H1 (cell line): ENCODE measurements around the gene CPSF2. TPM values are rescaled to one million over a fixed set of nuclear protein-coding genes. Genes with fewer than 3 reads are reported as not detected.

Experiments
- CTCF ChIA-PET: fragments of 300-600 bp; sonication (Branson Sonifier 250); formaldehyde crosslinking; loops from one replicate; lab custom pipeline; 2021; ENCODE audit not compliant: partially characterized antibody; lab: Charles Lee
- POLR2A ChIA-PET: fragments of 300-600 bp; sonication (Branson Sonifier 250); formaldehyde crosslinking; loops from one replicate; lab custom pipeline; 2021; ENCODE audit warnings: inconsistent platforms; ENCODE audit not compliant: partially characterized antibody; lab: Charles Lee
- DNase-seq, 2 experiments: peaks; one replicate each; pipeline versions ENCODE4 v3.0.0 to v3.0.0-alpha.2; 2010 to 2022; ENCODE audit warnings: low spot score in 2 of 2, low read depth in 1 of 2, mixed read lengths in 1 of 2
- FAIRE-seq: peaks from 2 replicates; lab custom pipeline; 2011; peaks lifted over from hg19 to GRCh38; lab: Jason Lieb, UNC
- H2AFZ ChIP-seq: 2 replicates; pipeline ENCODE4 v1.8.1; 2012; ENCODE audit warnings: low read length, inconsistent platforms
- H2AK5ac ChIP-seq: 2 replicates; pipeline ENCODE4 v1.6.1; 2013; ENCODE audit warnings: low read depth, low read length
- H2BK120ac ChIP-seq: replicated peaks from 2 replicates; pipeline ENCODE3; 2013; ENCODE audit warnings: low read depth, low read length, inconsistent platforms
- H2BK12ac ChIP-seq: 2 replicates; pipeline ENCODE4 v1.6.1; 2013; ENCODE audit warnings: low read depth, low read length
- H2BK15ac ChIP-seq: 2 replicates; pipeline ENCODE4 v1.6.1; 2013; ENCODE audit warnings: low read length
- H2BK20ac ChIP-seq: 2 replicates; pipeline ENCODE4 v1.6.1; 2013; ENCODE audit warnings: low read length
- H2BK5ac ChIP-seq: 2 replicates; pipeline ENCODE4 v1.6.1; 2013; ENCODE audit warnings: low read depth, low read length
- H3K14ac ChIP-seq: 2 replicates; pipeline ENCODE4 v1.6.1; 2013; ENCODE audit warnings: inconsistent platforms; ENCODE audit not compliant: insufficient read length
- H3K18ac ChIP-seq: 2 replicates; pipeline ENCODE4 v1.6.1; 2013; ENCODE audit warnings: low read length; ENCODE audit errors: extremely low read depth
- H3K23ac ChIP-seq: 2 replicates; pipeline ENCODE4 v1.6.1; 2013; ENCODE audit warnings: inconsistent platforms; ENCODE audit not compliant: insufficient read length
- H3K23me2 ChIP-seq: 2 replicates; pipeline ENCODE4 v1.6.1; 2013; ENCODE audit warnings: low read depth, low read length
- H3K27ac ChIP-seq: 2 replicates; pipeline ENCODE4 v1.6.1; 2011; ENCODE audit warnings: low read depth, low read length, inconsistent platforms
- H3K27me3 ChIP-seq, 4 experiments: replicated peaks in 1 of 4; 1 replicate in 1 of 4; 2 replicates in 3 of 4; pipeline versions ENCODE4 v1.6.1 to v1.8.1; 2011 to 2013; ENCODE audit warnings: low read length in 3 of 4, mild to moderate bottlenecking in 3 of 4, inconsistent platforms in 2 of 4, mixed read lengths in 2 of 4, moderate library complexity in 1 of 4; ENCODE audit not compliant: control insufficient read depth in 3 of 4, insufficient read depth in 3 of 4; ENCODE audit errors: extremely low read depth in 1 of 4
- H3K36me3 ChIP-seq, 4 experiments: 2 replicates each; pipeline versions ENCODE4 v1.6.1 to v1.8.1; 2011 to 2013; ENCODE audit warnings: mild to moderate bottlenecking in 4 of 4, low read length in 3 of 4, moderate library complexity in 2 of 4, control low read depth in 1 of 4, inconsistent platforms in 1 of 4; ENCODE audit not compliant: insufficient read depth in 4 of 4, control insufficient read depth in 2 of 4
- H3K4ac ChIP-seq: replicated peaks from 2 replicates; pipeline ENCODE3; 2013; ENCODE audit warnings: low read length, low read depth, mixed read lengths, inconsistent platforms; ENCODE audit not compliant: insufficient read length
- H3K4me1 ChIP-seq, 4 experiments: replicated peaks in 1 of 4; 1 replicate in 1 of 4; 2 replicates in 3 of 4; pipeline versions ENCODE4 v1.6.1 to v1.8.1; 2011 to 2013; ENCODE audit warnings: low read length in 3 of 4, inconsistent platforms in 2 of 4, mixed read lengths in 1 of 4; ENCODE audit not compliant: insufficient read depth in 4 of 4, control insufficient read depth in 3 of 4
- H3K4me2 ChIP-seq, 2 experiments: 2 replicates each; pipeline versions ENCODE4 v1.6.1 to v1.8.1; 2011 to 2013; ENCODE audit warnings: low read depth in 2 of 2, low read length in 2 of 2, control low read depth in 1 of 2, inconsistent platforms in 1 of 2, mild to moderate bottlenecking in 1 of 2; ENCODE audit not compliant: insufficient read depth in 1 of 2
- H3K4me3 ChIP-seq, 4 experiments: fragments of 200-600, 300-600 bp in 1 of 4; sonication (generic), shearing (Covaris generic), sonication (Bioruptor Twin) in 1 of 4; 2 replicates each; pipeline versions ENCODE4 v1.5.1 to v1.8.1; 2011 to 2016; ENCODE audit warnings: low read length in 4 of 4, low read depth in 3 of 4, control low read depth in 2 of 4, inconsistent platforms in 2 of 4, mild to moderate bottlenecking in 2 of 4, mixed read lengths in 1 of 4, moderate library complexity in 1 of 4; ENCODE audit not compliant: insufficient read depth in 2 of 4; ENCODE audit errors: extremely low read depth in 1 of 4
- H3K56ac ChIP-seq: replicated peaks from 2 replicates; pipeline ENCODE3; 2013; ENCODE audit warnings: low read depth, mild to moderate bottlenecking, mixed read lengths, low read length, inconsistent platforms; ENCODE audit not compliant: insufficient read length
- H3K79me1 ChIP-seq: 2 replicates; pipeline ENCODE4 v1.6.1; 2013; ENCODE audit warnings: low read depth, low read length, control low read depth
- H3K79me2 ChIP-seq, 2 experiments: 2 replicates each; pipeline versions ENCODE4 v1.6.1 to v1.8.1; 2012 to 2013; ENCODE audit warnings: low read length in 2 of 2, mild to moderate bottlenecking in 2 of 2, inconsistent platforms in 1 of 2; ENCODE audit not compliant: insufficient read depth in 2 of 2, control insufficient read depth in 1 of 2
- H3K9ac ChIP-seq, 4 experiments: replicated peaks in 1 of 4; 1 replicate in 1 of 4; 2 replicates in 3 of 4; pipeline versions ENCODE4 v1.6.1 to v1.8.1; 2011 to 2013; ENCODE audit warnings: low read depth in 3 of 4, low read length in 3 of 4, control low read depth in 2 of 4, mild to moderate bottlenecking in 2 of 4, moderate library complexity in 2 of 4, inconsistent platforms in 1 of 4; ENCODE audit errors: extremely low read depth in 1 of 4
- H3K9me3 ChIP-seq, 2 experiments: 2 replicates each; pipeline versions ENCODE4 v1.6.1 to v1.8.1; 2012 to 2013; ENCODE audit warnings: mild to moderate bottlenecking in 2 of 2, moderate library complexity in 2 of 2, control low read depth in 1 of 2, inconsistent platforms in 1 of 2, low read depth in 1 of 2, low read length in 1 of 2, mixed read lengths in 1 of 2; ENCODE audit not compliant: insufficient read depth in 2 of 2
- H4K20me1 ChIP-seq, 2 experiments: replicated peaks in 1 of 2; 2 replicates each; pipeline versions ENCODE3 to v1.8.1; 2011 to 2013; ENCODE audit warnings: inconsistent platforms in 2 of 2, low read length in 2 of 2, mild to moderate bottlenecking in 1 of 2; ENCODE audit not compliant: insufficient read depth in 2 of 2, control insufficient read depth in 1 of 2
- H4K5ac ChIP-seq: 2 replicates; pipeline ENCODE4 v1.6.1; 2013; ENCODE audit warnings: low read length, low read depth, mixed read lengths, inconsistent platforms; ENCODE audit not compliant: insufficient read length
- H4K8ac ChIP-seq: 2 replicates; pipeline ENCODE4 v1.8.0; 2013; ENCODE audit warnings: mild to moderate bottlenecking, moderate library complexity, low read length, inconsistent platforms; ENCODE audit not compliant: insufficient read depth; ENCODE audit errors: extremely low read depth
- H4K91ac ChIP-seq: replicated peaks from 2 replicates; pipeline ENCODE3; 2013; ENCODE audit warnings: low read length, mixed read lengths, inconsistent platforms; ENCODE audit not compliant: insufficient read length
- E2F6 ChIP-seq: IDR thresholded peaks from 2 replicates; pipeline ENCODE4 v1.6.1; 2012; ENCODE audit warnings: inconsistent platforms
- EP300 ChIP-seq, 2 experiments: IDR thresholded peaks; 1 replicate in 1 of 2; 2 replicates in 1 of 2; pipeline ENCODE4 v1.6.1; 2011 to 2012; ENCODE audit warnings: low read depth in 2 of 2, low read length in 2 of 2, mild to moderate bottlenecking in 2 of 2, borderline replicate concordance in 1 of 2, inconsistent platforms in 1 of 2, moderate library complexity in 1 of 2
- MAX ChIP-seq: IDR thresholded peaks from 2 replicates; pipeline ENCODE4 v1.6.1; 2012; ENCODE audit warnings: inconsistent platforms
- RAD21 ChIP-seq, 2 experiments: IDR thresholded peaks in 1 of 2; conservative IDR thresholded peaks in 1 of 2; 2 replicates each; pipeline ENCODE4 v1.6.1; 2011; ENCODE audit warnings: low read depth in 2 of 2, low read length in 2 of 2, improper control_type of control experiment in 1 of 2, inconsistent platforms in 1 of 2, mild to moderate bottlenecking in 1 of 2, moderate library complexity in 1 of 2
- RBBP5 ChIP-seq: IDR thresholded peaks from 2 replicates; pipeline ENCODE4 v1.7.1; 2012; ENCODE audit warnings: low read depth, mild to moderate bottlenecking, inconsistent platforms, low read length, moderate library complexity, borderline replicate concordance
- SIX5 ChIP-seq: IDR thresholded peaks from 2 replicates; pipeline ENCODE4 v1.6.1; 2011; ENCODE audit warnings: mild to moderate bottlenecking, low read depth, low read length
- TAF7 ChIP-seq: optimal IDR thresholded peaks from 2 replicates; pipeline ENCODE3; 2011; ENCODE audit warnings: low read depth, mild to moderate bottlenecking, inconsistent platforms, low read length, moderate library complexity, borderline replicate concordance
- WGBS, 2 experiments: shearing (Covaris generic) in 1 of 2; methylation state at CpG; one replicate each; pipeline versions ENCODE4 v1.1.6 to v1.1.7; 2013 to 2015; ENCODE audit warnings: low lambda C conversion rate in 2 of 2, mixed read lengths in 2 of 2, inconsistent platforms in 1 of 2, low coverage in 1 of 2, missing lambda C conversion rate in 1 of 2; ENCODE audit not compliant: insufficient replicate concordance in 2 of 2, insufficient coverage in 1 of 2, insufficient read length in 1 of 2; ENCODE audit errors: extremely low coverage in 1 of 2, missing lambda C conversion rate in 1 of 2; 5-methylcytosine and 5-hydroxymethylcytosine counted together
- polyA plus RNA-seq, 7 experiments: library from polyadenylated mRNA; depleted of rRNA in 3 of 7; stranded (reverse) in 5 of 7; unstranded in 2 of 7; fragments of >200 nt in 5 of 7; fragments of 200-250 nt in 2 of 7; gene quantifications; 1 replicate in 5 of 7; 2 replicates in 1 of 7; 4 replicates in 1 of 7; pipeline versions ENCODE4 v1.2.1 to v1.2.3, GENCODE V29; 2011 to 2013; ENCODE audit warnings: missing spikeins in 2 of 7, mixed read lengths in 2 of 7
- total RNA-seq: library from RNA; stranded (reverse); fragmentation: NEBNext Ultra II Directional; extraction: Animal tissue kit (Norgen Biotek cat#: 25700); gene quantifications from 2 replicates; pipeline ENCODE4 v1.2.1, GENCODE V29; 2021

CPSF2 gene
- total and polyA plus RNA-seq, 2 of the 8 experiments (the other 6 are each of a cell fraction or from before 2014, with no cell fraction given): 11.3 to 130 TPM

- CTCF ChIA-PET: interaction anchor here (4.5 kb wide), 1 partner anchor 11 kb away, joined by 45 read pairs; the partner anchor contains the start of genes CPSF2 and NDUFB1
Observed at GRCh38 chr14:92109490-92109889, 12.3 kb upstream of the CPSF2 start.

More at GRCh38 chr14:92109490-92109889, 12.3 kb upstream of the CPSF2 start:
- H3K23me2 ChIP-seq: peaks cover 8% of the 10 kb centered on the region
- peaks cover 2% of the 10 kb centered on the region in 2 experiments for H4K20me1 ChIP-seq
- H4K5ac ChIP-seq: no peak overlapping the region
- H3K4me1 ChIP-seq: peaks cover 4 to 7% (median 6%) of the 10 kb centered on the region in 4 experiments; a peak in 6 of 7 replicates
- H3K4me3 ChIP-seq: no peak overlapping the region
- H3K56ac ChIP-seq: no peak overlapping the region
- no peak overlapping the region for H4K8ac ChIP-seq
- no peak overlapping the region for H2BK15ac ChIP-seq
- H2BK12ac ChIP-seq: no peak overlapping the region; the same call in 1 of the 2 replicates
- peak overlapping the region; percentile 95; the same call in 1 of the 2 replicates for H2BK20ac ChIP-seq
- H4K91ac ChIP-seq: no peak overlapping the region
- no peak overlapping the region for H3K14ac ChIP-seq
- no peaks in the 10 kb centered on the region for H3K9me3 ChIP-seq
- H3K4me2 ChIP-seq: peak overlapping the region in 1 of 2 experiments; percentile 60; a peak in 1 of 4 replicates
- no peaks in the 10 kb centered on the region for H3K27me3 ChIP-seq
- H2AK5ac ChIP-seq: peak overlapping the region; percentile 54; the same call in 1 of the 2 replicates
- peaks cover 4% of the 10 kb centered on the region; the same call in 1 of the 2 replicates for H3K79me1 ChIP-seq
- 95% methylated on average over 5 of the region's 5 CpGs; no CpG with 5 or more reads in 1 of the 2 experiments for WGBS, 2 experiments
- H3K9ac ChIP-seq: no peak overlapping the region
- TF ChIP-seq RAD21 (IDR thresholded peaks at IDR 0.05 in 1 of 2, conservative IDR thresholded peaks at IDR 0.05 in 1 of 2; ENCODE audit: low read depth in 2 of 2, low read length in 2 of 2): no peak
- TF ChIP-seq TAF7: no peak
- TF ChIP-seq EP300 (IDR thresholded peaks at IDR 0.05; ENCODE audit: borderline replicate concordance in 1 of 2, low read depth in 2 of 2, low read length in 2 of 2): no peak
- TF ChIP-seq MAX: no peak
- no peak for TF ChIP-seq SIX5
- TF ChIP-seq E2F6: no peak
- TF ChIP-seq RBBP5: no peak
- H3K79me2 ChIP-seq: peaks cover 4 to 18% of the 10 kb centered on the region in 2 experiments
- FAIRE-seq: no peak
- no peak for DNase-seq
- no peaks in the 10 kb centered on the region for H3K36me3 ChIP-seq
- no peak overlapping the region for H3K23ac ChIP-seq
- no peak overlapping the region for H3K18ac ChIP-seq
- H3K4ac ChIP-seq: no peak overlapping the region
- H2AFZ ChIP-seq: no peak overlapping the region
- POLR2A ChIA-PET: interaction anchor here (1.2 to 4.5 kb wide), 2 partner anchors 9 to 13 kb away, joined by 3 to 66 read pairs; partner anchors contain the start of genes CPSF2 and NDUFB1
- H2BK5ac ChIP-seq: no peak overlapping the region
- no peak overlapping the region for H3K27ac ChIP-seq
- no peak overlapping the region for H2BK120ac ChIP-seq
